ENCODE measurements around the gene ADGRG6.

The ADGRG6 gene

DNA sequence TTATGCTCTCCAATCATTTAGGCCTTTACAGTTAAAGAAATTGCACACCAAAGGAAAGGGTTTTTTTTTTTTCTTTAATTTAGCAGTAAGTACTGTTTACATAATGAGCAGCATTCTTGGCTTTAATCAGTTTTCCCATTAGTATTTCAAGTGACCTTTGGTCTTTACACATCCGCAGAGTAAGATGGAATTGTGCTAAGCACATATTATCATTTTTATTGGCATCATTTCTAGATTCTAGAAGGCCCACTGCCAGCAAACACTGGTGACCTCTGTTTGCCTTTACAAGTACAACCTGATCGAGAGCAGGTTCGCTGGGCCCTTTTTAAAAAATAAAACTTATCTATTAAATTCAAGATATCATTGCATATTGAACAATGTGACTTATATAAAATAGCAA, 104.3 kb downstream of the ADGRG6 start:
- POLR2A ChIA-PET = no interaction called here
- CTCF ChIA-PET = no interaction called here
- DNase-seq (ENCODE audit: extremely low spot score) = no peak
- TF ChIP-seq TARDBP (IDR thresholded peaks at IDR 0.05) = no peak
- no peak for TF ChIP-seq FOXK2 (IDR thresholded peaks at IDR 0.05)

DNA sequence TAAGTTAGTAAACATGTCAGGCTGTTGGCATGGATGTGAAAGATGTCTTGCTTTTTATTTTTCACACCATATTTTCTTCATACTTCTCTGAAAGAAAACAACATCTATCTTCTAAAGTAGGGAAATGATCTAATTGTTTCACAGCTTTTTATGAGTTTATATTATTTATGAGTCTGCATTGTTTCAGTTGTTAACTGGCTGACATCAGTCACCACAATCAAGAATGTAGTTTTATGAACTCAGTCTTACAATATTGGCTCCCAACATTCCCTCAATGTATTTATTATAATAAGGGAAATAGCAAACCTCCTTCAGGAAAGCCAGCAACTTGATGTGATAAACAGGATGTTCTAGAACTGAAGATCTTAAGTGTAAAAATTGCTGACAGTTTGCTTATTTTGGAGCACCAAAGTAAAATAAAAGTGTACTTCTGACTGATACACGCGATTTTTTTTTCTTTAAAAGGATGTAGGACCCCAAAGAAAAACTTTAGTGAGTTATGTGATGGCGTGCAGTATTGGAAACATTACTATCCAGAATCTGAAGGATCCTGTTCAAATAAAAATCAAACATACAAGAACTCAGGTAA, 106.0 kb downstream of the ADGRG6 start:
- no peak for DNase-seq (ENCODE audit: extremely low spot score)
- TF ChIP-seq SP1 (IDR thresholded peaks at IDR 0.05) = no peak
- no peak for TF ChIP-seq FOXK2 (IDR thresholded peaks at IDR 0.05)
- no peak for TF ChIP-seq NFRKB (IDR thresholded peaks at IDR 0.05)
- TF ChIP-seq FOXA1 (IDR thresholded peaks at IDR 0.05) = no peak
- TF ChIP-seq LEF1 (IDR thresholded peaks at IDR 0.05; ENCODE audit: borderline replicate concordance) = no peak
- no peak for TF ChIP-seq BHLHE40 (IDR thresholded peaks at IDR 0.05; ENCODE audit: borderline replicate concordance)
- TF ChIP-seq L3MBTL2 (conservative IDR thresholded peaks at IDR 0.05) = no peak
- TF ChIP-seq CTBP1 (IDR thresholded peaks at IDR 0.05; ENCODE audit: borderline replicate concordance) = no peak
- TF ChIP-seq HDGF (IDR thresholded peaks at IDR 0.05; ENCODE audit: borderline replicate concordance) = no peak
- ChIA-PET CTCF (no interaction called here), POLR2A (no interaction called here)

DNA sequence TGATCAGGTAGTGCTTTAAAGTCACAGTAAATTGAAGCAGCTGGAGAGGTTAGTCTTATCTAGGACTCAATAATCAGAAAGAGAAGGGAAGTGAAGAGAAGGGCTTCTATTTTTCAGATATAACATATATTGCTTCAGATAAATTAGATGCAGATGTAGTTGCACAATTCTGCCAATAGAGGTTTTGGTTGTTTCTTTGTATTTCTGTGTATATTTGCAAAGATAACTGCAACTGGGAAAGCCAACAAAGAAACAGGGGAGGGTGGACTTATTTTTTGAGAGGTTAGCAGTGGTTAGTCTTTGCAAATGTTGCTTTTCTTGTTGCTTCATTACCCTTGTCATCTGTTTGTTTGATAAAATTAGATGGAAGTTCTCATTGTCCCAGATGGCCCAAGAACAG, 106.6 kb downstream of the ADGRG6 start:
- CTCF ChIA-PET = no interaction called here
- DNase-seq (ENCODE audit: extremely low spot score) = no peak
- TF ChIP-seq FOXK2 (IDR thresholded peaks at IDR 0.05) (no peak), BHLHE40 (IDR thresholded peaks at IDR 0.05; ENCODE audit: borderline replicate concordance) (no peak), SUZ12 (IDR thresholded peaks at IDR 0.05) (no peak), ZNF384 (IDR thresholded peaks at IDR 0.05) (no peak), FOXM1 (IDR thresholded peaks at IDR 0.05; ENCODE audit: borderline replicate concordance) (no peak), L3MBTL2 (conservative IDR thresholded peaks at IDR 0.05) (no peak), CTBP1 (IDR thresholded peaks at IDR 0.05; ENCODE audit: borderline replicate concordance) (no peak), TARDBP (IDR thresholded peaks at IDR 0.05) (no peak), ELF4 (IDR thresholded peaks at IDR 0.05) (no peak), LEF1 (IDR thresholded peaks at IDR 0.05; ENCODE audit: borderline replicate concordance) (no peak), ARNT (IDR thresholded peaks at IDR 0.05) (no peak)
- TF ChIP-seq, protein P1, sequence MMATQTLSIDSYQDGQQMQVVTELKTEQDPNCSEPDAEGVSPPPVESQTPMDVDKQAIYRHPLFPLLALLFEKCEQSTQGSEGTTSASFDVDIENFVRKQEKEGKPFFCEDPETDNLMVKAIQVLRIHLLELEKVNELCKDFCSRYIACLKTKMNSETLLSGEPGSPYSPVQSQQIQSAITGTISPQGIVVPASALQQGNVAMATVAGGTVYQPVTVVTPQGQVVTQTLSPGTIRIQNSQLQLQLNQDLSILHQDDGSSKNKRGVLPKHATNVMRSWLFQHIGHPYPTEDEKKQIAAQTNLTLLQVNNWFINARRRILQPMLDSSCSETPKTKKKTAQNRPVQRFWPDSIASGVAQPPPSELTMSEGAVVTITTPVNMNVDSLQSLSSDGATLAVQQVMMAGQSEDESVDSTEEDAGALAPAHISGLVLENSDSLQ (IDR thresholded peaks at IDR 0.05) = no peak
- POLR2A ChIA-PET = no interaction called here

GRCh38 chr6:142409794-142410193, 108.0 kb downstream of the ADGRG6 start:
- no peak for TF ChIP-seq FOXA1 (IDR thresholded peaks at IDR 0.05)
- no peak for TF ChIP-seq FOXM1 (IDR thresholded peaks at IDR 0.05; ENCODE audit: borderline replicate concordance)
- DNase-seq (ENCODE audit: extremely low spot score) = no peak
- ChIA-PET CTCF (no interaction called here), POLR2A (no interaction called here)

DNA sequence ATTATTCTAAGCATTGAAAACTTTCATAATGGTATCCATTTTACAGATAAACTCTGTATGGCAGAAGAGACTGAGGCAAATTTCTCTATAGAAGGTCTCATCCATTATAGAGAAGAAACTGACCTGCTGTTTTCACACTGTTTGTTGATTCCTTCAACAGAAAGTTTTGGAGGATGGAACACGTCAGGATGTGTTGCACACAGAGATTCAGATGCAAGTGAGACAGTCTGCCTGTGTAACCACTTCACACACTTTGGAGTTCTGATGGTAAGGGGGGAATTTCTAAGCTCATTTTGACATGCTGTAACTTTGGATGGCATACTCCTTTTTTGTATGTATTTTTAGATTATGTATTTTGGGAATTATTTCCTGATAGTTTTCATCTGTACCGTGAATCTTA, 109.3 kb downstream of the ADGRG6 start:
- CTCF ChIA-PET = no interaction called here
- TF ChIP-seq SUZ12 (IDR thresholded peaks at IDR 0.05) = no peak
- no peak for TF ChIP-seq SP1 (IDR thresholded peaks at IDR 0.05)
- TF ChIP-seq FOXM1 (IDR thresholded peaks at IDR 0.05; ENCODE audit: borderline replicate concordance) = no peak
- no peak for DNase-seq (ENCODE audit: extremely low spot score)
- POLR2A ChIA-PET = no interaction called here

DNA sequence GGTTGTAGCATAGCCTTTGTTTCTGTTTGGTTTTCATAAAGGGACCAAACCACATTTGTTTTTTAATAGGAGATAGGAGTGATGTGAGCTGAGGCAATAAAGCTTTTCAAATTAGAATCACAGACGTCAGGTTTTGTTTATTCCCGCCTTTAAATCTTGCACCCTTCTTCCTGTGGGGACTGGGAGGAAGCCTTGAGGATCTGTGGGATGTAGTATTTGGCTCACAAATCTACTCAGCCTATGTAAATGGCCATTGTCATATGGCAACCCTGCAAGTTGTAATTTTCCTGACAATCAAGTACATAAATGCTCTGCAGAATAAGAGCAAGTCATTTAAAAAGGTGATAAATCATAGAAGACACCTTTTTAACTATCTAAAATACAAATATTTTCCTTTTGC, 110.4 kb downstream of the ADGRG6 start:
- no peak for TF ChIP-seq HDGF (IDR thresholded peaks at IDR 0.05; ENCODE audit: borderline replicate concordance)
- no peak for TF ChIP-seq FOXA1 (IDR thresholded peaks at IDR 0.05)
- no peak for TF ChIP-seq SP1 (IDR thresholded peaks at IDR 0.05)
- TF ChIP-seq LEF1 (IDR thresholded peaks at IDR 0.05; ENCODE audit: borderline replicate concordance) = no peak
- no peak for TF ChIP-seq ZNF384 (IDR thresholded peaks at IDR 0.05)
- no peak for TF ChIP-seq FOXM1 (IDR thresholded peaks at IDR 0.05; ENCODE audit: borderline replicate concordance)
- TF ChIP-seq FOXK2 (IDR thresholded peaks at IDR 0.05) = no peak
- no peak for TF ChIP-seq BHLHE40 (IDR thresholded peaks at IDR 0.05; ENCODE audit: borderline replicate concordance)
- no peak for TF ChIP-seq L3MBTL2 (conservative IDR thresholded peaks at IDR 0.05)
- TF ChIP-seq ELF4 (IDR thresholded peaks at IDR 0.05) = no peak
- TF ChIP-seq, protein P1 (IDR thresholded peaks at IDR 0.05) = no peak
- TF ChIP-seq NFRKB (IDR thresholded peaks at IDR 0.05) = no peak
- TF ChIP-seq ARNT (IDR thresholded peaks at IDR 0.05) = no peak
- no peak for TF ChIP-seq CTBP1 (IDR thresholded peaks at IDR 0.05; ENCODE audit: borderline replicate concordance)
- TF ChIP-seq TARDBP (IDR thresholded peaks at IDR 0.05) = no peak
- no peak for TF ChIP-seq SUZ12 (IDR thresholded peaks at IDR 0.05)
- no peak for DNase-seq (ENCODE audit: extremely low spot score)
- ChIA-PET POLR2A (no interaction called here), CTCF (no interaction called here)

GRCh38 chr6:142412658-142413057, 110.9 kb downstream of the ADGRG6 start:
- CTCF ChIA-PET = no interaction called here
- POLR2A ChIA-PET = no interaction called here
- TF ChIP-seq FOXM1 (IDR thresholded peaks at IDR 0.05; ENCODE audit: borderline replicate concordance) (no peak), FOXA1 (IDR thresholded peaks at IDR 0.05) (no peak), NFRKB (IDR thresholded peaks at IDR 0.05) (no peak), LEF1 (IDR thresholded peaks at IDR 0.05; ENCODE audit: borderline replicate concordance) (no peak), L3MBTL2 (conservative IDR thresholded peaks at IDR 0.05) (no peak), HDGF (IDR thresholded peaks at IDR 0.05; ENCODE audit: borderline replicate concordance) (no peak), CTBP1 (IDR thresholded peaks at IDR 0.05; ENCODE audit: borderline replicate concordance) (no peak), BHLHE40 (IDR thresholded peaks at IDR 0.05; ENCODE audit: borderline replicate concordance) (no peak), SUZ12 (IDR thresholded peaks at IDR 0.05) (no peak), FOXK2 (IDR thresholded peaks at IDR 0.05) (no peak), ELF4 (IDR thresholded peaks at IDR 0.05) (no peak), SP1 (IDR thresholded peaks at IDR 0.05) (no peak)
- TF ChIP-seq, protein P1 (IDR thresholded peaks at IDR 0.05) = no peak
- no peak for DNase-seq (ENCODE audit: extremely low spot score)

All from HEK293T (cell line).